K562 (cell line): ENCODE results near the gene RUVBL1. TPM values are rescaled to one million over a fixed set of nuclear protein-coding genes. Genes with fewer than 3 reads are reported as not detected.

Experiments used
- DPF2 ChIP-seq: fragments of 450-650 bp; IDR thresholded peaks from 2 replicates; pipeline ENCODE4 v1.6.1; 2016
- FOS ChIP-seq: IDR thresholded peaks from 3 replicates; pipeline ENCODE4 v1.6.1; 2011; ENCODE audit not compliant: insufficient read length; ENCODE audit errors: extremely low read depth
- GTF2A2 ChIP-seq: IDR thresholded peaks from 2 replicates; pipeline ENCODE4 v1.6.1; 2016; ENCODE audit warnings: mild to moderate bottlenecking, missing genetic modification characterization, missing compliant biosample characterization
- HNRNPK ChIP-seq: fragments of 200-400 bp; formaldehyde crosslinking; IDR thresholded peaks from one replicate; pipeline ENCODE4 v1.6.1; 2018; ENCODE audit warnings: mild to moderate bottlenecking, low read depth, low read length; ENCODE audit not compliant: poor library complexity, severe bottlenecking
- NR4A1 ChIP-seq, 2 experiments: fragments of 250-450 bp in 1 of 2; fragments of 450-650 bp in 1 of 2; sonication (Bioruptor Pico) in 1 of 2; IDR thresholded peaks; 2 replicates each; pipeline versions ENCODE4 v1.4.0 to v1.6.1; 2016 to 2020; ENCODE audit warnings: mild to moderate bottlenecking in 2 of 2, missing compliant biosample characterization in 1 of 2, missing genetic modification characterization in 1 of 2, moderate library complexity in 1 of 2
- SP2 ChIP-seq: IDR thresholded peaks from 2 replicates; pipeline ENCODE4 v1.6.1; 2011; ENCODE audit warnings: mild to moderate bottlenecking, low read depth, low read length, moderate library complexity; ENCODE audit not compliant: poor library complexity, severe bottlenecking; ENCODE audit errors: extremely low read depth
- ZFP30 ChIP-seq: fragments of 250-450 bp; sonication (Bioruptor Pico); IDR thresholded peaks from 2 replicates; pipeline ENCODE4 v1.8.0; 2022; ENCODE audit warnings: moderate library complexity, mild to moderate bottlenecking, inconsistent platforms, borderline replicate concordance
- ZKSCAN3 ChIP-seq: fragments of 250-450 bp; sonication (Bioruptor Pico); IDR thresholded peaks from 2 replicates; pipeline ENCODE4 v1.4.0; 2020
- ZNF445 ChIP-seq: fragments of 250-450 bp; sonication (Bioruptor Pico); IDR thresholded peaks from 2 replicates; pipeline ENCODE4 v1.4.0; 2020; ENCODE audit warnings: low read depth, mild to moderate bottlenecking, moderate library complexity
- ZNF79 ChIP-seq: fragments of 250-450 bp; sonication (Bioruptor Pico); IDR thresholded peaks from 2 replicates; pipeline ENCODE4 v1.4.0; 2020; ENCODE audit warnings: low read depth, mild to moderate bottlenecking, moderate library complexity
- polyA plus RNA-seq, 8 experiments: library from polyadenylated mRNA; depleted of rRNA in 4 of 8; stranded (reverse) in 5 of 8; unstranded in 3 of 8; fragments of >200 nt; fragmentation: Nextera tagmentation in 2 of 8; fragmentation: Illumina TruSeq in 1 of 8; extraction: Ambion mirVana in 2 of 8; extraction: Trizol in 1 of 8; gene quantifications; 2 replicates each; pipeline versions ENCODE4 v1.2.1 to v1.2.3, GENCODE V29; 2011 to 2014; ENCODE audit warnings: inconsistent platforms in 1 of 8, missing spikeins in 1 of 8
- total RNA-seq, 7 experiments: library from RNA; depleted of rRNA in 6 of 7; stranded (reverse); fragments of >200 nt in 6 of 7; fragmentation: Illumina TruSeq in 2 of 7; extraction: Trizol in 2 of 7; gene quantifications; 2 replicates each; pipeline versions ENCODE4 v1.2.1 to v1.2.3, GENCODE V29; 2011 to 2021; ENCODE audit warnings: low replicate concordance in 1 of 7
- TF ChIP-seq, protein P1 (sequence below): sonication (generic); formaldehyde crosslinking; IDR thresholded peaks from 2 replicates; pipeline ENCODE4 v1.8.1; 2023; ENCODE audit warnings: missing genetic modification reagents, mild to moderate bottlenecking, borderline replicate concordance
- TF ChIP-seq, protein P2 (sequence below), 2 experiments: fragments of 450-650 bp; IDR thresholded peaks; 2 replicates each; pipeline ENCODE4 v1.6.1; 2018; ENCODE audit warnings: mild to moderate bottlenecking in 2 of 2, low read depth in 1 of 2; ENCODE audit not compliant: partially characterized antibody in 2 of 2
- TF ChIP-seq, protein P3 (sequence below), 2 experiments: fragments of 200-800 bp in 1 of 2; sonication (Bioruptor generic) in 1 of 2; sonication (generic) in 1 of 2; formaldehyde crosslinking in 1 of 2; IDR thresholded peaks in 1 of 2; conservative IDR thresholded peaks in 1 of 2; 2 replicates each; pipeline versions ENCODE4 v1.5.0 to v1.6.1; 2016 to 2020; ENCODE audit warnings: missing compliant biosample characterization in 1 of 2, missing genetic modification characterization in 1 of 2, missing genetic modification reagents in 1 of 2
- TF ChIP-seq, protein P4 (sequence below): IDR thresholded peaks from 2 replicates; pipeline ENCODE4 v1.6.1; 2014; ENCODE audit warnings: antibody characterized with exemption

RUVBL1 gene
- total and polyA plus RNA-seq, 9 of the 15 experiments (the other 6 are each of a cell fraction or from before 2014, with no cell fraction given), result 20.7 to 147 (median 113) TPM

DNA sequence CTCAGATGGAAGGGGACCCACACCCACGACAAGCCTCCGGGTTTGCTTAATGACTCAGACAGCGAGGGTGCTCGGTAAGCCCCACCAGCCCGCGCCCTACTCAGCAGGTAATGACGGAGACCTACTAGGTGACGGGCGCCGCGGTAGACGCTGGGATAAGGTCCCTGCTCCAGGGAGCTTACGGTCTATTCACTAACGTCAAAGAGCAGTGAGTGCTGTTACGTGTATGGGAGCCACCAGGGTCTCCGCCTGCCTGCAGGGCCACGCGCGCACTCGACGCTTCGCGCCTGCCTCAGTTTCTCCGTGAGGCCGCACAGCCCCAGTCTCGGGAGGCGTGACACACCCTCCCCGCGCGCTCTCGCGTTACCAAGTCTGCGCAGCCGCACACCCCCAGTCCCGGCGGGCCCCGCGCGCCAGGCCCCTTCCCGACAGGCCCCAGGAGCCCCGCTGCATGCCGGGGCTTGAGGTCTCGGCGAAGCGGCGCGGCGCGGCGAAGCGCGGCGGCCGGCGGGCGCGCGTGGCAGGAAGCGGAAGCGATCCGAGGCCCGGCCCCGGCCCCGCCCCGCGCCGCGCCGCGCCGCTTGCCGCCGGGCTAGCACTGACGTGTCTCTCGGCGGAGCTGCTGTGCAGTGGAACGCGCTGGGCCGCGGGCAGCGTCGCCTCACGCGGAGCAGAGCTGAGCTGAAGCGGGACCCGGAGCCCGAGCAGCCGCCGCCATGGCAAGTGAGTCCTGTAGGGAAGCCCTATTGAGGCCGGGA, 71.6 kb downstream of the RUVBL1 start, which contains the start of gene SEC61A1 (continued):
- TF ChIP-seq, protein P1, sequence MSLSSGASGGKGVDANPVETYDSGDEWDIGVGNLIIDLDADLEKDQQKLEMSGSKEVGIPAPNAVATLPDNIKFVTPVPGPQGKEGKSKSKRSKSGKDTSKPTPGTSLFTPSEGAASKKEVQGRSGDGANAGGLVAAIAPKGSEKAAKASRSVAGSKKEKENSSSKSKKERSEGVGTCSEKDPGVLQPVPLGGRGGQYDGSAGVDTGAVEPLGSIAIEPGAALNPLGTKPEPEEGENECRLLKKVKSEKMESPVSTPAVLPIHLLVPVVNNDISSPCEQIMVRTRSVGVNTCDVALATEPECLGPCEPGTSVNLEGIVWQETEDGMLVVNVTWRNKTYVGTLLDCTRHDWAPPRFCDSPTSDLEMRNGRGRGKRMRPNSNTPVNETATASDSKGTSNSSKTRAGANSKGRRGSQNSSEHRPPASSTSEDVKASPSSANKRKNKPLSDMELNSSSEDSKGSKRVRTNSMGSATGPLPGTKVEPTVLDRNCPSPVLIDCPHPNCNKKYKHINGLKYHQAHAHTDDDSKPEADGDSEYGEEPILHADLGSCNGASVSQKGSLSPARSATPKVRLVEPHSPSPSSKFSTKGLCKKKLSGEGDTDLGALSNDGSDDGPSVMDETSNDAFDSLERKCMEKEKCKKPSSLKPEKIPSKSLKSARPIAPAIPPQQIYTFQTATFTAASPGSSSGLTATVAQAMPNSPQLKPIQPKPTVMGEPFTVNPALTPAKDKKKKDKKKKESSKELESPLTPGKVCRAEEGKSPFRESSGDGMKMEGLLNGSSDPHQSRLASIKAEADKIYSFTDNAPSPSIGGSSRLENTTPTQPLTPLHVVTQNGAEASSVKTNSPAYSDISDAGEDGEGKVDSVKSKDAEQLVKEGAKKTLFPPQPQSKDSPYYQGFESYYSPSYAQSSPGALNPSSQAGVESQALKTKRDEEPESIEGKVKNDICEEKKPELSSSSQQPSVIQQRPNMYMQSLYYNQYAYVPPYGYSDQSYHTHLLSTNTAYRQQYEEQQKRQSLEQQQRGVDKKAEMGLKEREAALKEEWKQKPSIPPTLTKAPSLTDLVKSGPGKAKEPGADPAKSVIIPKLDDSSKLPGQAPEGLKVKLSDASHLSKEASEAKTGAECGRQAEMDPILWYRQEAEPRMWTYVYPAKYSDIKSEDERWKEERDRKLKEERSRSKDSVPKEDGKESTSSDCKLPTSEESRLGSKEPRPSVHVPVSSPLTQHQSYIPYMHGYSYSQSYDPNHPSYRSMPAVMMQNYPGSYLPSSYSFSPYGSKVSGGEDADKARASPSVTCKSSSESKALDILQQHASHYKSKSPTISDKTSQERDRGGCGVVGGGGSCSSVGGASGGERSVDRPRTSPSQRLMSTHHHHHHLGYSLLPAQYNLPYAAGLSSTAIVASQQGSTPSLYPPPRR (CRISPR knock-in tag), result no peak
- TF ChIP-seq ZKSCAN3 (CRISPR knock-in tag), result no peak
- TF ChIP-seq, protein P2, sequence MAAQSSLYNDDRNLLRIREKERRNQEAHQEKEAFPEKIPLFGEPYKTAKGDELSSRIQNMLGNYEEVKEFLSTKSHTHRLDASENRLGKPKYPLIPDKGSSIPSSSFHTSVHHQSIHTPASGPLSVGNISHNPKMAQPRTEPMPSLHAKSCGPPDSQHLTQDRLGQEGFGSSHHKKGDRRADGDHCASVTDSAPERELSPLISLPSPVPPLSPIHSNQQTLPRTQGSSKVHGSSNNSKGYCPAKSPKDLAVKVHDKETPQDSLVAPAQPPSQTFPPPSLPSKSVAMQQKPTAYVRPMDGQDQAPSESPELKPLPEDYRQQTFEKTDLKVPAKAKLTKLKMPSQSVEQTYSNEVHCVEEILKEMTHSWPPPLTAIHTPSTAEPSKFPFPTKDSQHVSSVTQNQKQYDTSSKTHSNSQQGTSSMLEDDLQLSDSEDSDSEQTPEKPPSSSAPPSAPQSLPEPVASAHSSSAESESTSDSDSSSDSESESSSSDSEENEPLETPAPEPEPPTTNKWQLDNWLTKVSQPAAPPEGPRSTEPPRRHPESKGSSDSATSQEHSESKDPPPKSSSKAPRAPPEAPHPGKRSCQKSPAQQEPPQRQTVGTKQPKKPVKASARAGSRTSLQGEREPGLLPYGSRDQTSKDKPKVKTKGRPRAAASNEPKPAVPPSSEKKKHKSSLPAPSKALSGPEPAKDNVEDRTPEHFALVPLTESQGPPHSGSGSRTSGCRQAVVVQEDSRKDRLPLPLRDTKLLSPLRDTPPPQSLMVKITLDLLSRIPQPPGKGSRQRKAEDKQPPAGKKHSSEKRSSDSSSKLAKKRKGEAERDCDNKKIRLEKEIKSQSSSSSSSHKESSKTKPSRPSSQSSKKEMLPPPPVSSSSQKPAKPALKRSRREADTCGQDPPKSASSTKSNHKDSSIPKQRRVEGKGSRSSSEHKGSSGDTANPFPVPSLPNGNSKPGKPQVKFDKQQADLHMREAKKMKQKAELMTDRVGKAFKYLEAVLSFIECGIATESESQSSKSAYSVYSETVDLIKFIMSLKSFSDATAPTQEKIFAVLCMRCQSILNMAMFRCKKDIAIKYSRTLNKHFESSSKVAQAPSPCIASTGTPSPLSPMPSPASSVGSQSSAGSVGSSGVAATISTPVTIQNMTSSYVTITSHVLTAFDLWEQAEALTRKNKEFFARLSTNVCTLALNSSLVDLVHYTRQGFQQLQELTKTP (IDR thresholded peaks at IDR 0.05; ENCODE audit: low read depth in 1 of 2, partially characterized antibody in 2 of 2), result peak in 1 of 2 experiments; percentile 91
- no peak for TF ChIP-seq ZNF79 (CRISPR knock-in tag)
- no peak for TF ChIP-seq NR4A1 (CRISPR knock-in tag; IDR thresholded peaks at IDR 0.05)
- no peak for TF ChIP-seq NR4A1 (tag; IDR thresholded peaks at IDR 0.05)
- TF ChIP-seq ZNF445 (CRISPR knock-in tag), result no peak
- TF ChIP-seq FOS, result no peak
- TF ChIP-seq GTF2A2 (tag), result no peak
- no peak for TF ChIP-seq ZFP30 (CRISPR knock-in tag)
- TF ChIP-seq, protein P3, sequence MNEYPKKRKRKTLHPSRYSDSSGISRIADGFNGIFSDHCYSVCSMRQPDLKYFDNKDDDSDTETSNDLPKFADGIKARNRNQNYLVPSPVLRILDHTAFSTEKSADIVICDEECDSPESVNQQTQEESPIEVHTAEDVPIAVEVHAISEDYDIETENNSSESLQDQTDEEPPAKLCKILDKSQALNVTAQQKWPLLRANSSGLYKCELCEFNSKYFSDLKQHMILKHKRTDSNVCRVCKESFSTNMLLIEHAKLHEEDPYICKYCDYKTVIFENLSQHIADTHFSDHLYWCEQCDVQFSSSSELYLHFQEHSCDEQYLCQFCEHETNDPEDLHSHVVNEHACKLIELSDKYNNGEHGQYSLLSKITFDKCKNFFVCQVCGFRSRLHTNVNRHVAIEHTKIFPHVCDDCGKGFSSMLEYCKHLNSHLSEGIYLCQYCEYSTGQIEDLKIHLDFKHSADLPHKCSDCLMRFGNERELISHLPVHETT (CRISPR knock-in tag; conservative IDR thresholded peaks at IDR 0.05 in 1 of 2, IDR thresholded peaks at IDR 0.05 in 1 of 2), result peak in 1 of 2 experiments; percentile 98; a peak in 2 of 4 replicates
- TF ChIP-seq HNRNPK, result no peak
- TF ChIP-seq DPF2, result no peak
- TF ChIP-seq, protein P4, sequence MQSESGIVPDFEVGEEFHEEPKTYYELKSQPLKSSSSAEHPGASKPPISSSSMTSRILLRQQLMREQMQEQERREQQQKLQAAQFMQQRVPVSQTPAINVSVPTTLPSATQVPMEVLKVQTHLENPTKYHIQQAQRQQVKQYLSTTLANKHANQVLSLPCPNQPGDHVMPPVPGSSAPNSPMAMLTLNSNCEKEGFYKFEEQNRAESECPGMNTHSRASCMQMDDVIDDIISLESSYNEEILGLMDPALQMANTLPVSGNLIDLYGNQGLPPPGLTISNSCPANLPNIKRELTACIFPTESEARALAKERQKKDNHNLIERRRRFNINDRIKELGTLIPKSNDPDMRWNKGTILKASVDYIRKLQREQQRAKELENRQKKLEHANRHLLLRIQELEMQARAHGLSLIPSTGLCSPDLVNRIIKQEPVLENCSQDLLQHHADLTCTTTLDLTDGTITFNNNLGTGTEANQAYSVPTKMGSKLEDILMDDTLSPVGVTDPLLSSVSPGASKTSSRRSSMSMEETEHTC, result no peak
- no peak for TF ChIP-seq SP2
